Panc1 (cell line): Measurements from ENCODE around the gene NPHP1. TPM values are rescaled to one million over a fixed set of nuclear protein-coding genes. Genes with fewer than 3 reads are reported as not detected.
"Not testable (repeated sequence)": the region's sequence is repeated elsewhere in the genome, so short reads cannot be mapped to it uniquely, and the experiment has no call there.

ENCODE experiments used
- ATAC-seq: fragments of 200-7000 bp; cut with Tn5 transposase; 2 replicates; pipeline ENCODE4 v1.9.1; 2020; ENCODE audit warnings: mild to moderate bottlenecking, moderate library complexity
- BruUV-seq: library from RNA; stranded (reverse); fragments of 400-500 nt; replicated peaks from 2 replicates; lab custom pipeline; 2021; lab: Mats Ljungman, UMichigan
- CTCF ChIA-PET: fragments of 300-600 bp; sonication (Branson Sonifier 250); formaldehyde crosslinking; loops from one replicate; lab custom pipeline; 2022; ENCODE audit warnings: antibody characterized with exemption; lab: Charles Lee
- POLR2A ChIA-PET: fragments of 300-600 bp; sonication (Branson Sonifier 250); formaldehyde crosslinking; loops from one replicate; lab custom pipeline; 2022; ENCODE audit warnings: antibody characterized with exemption; lab: Charles Lee
- DNase-seq: peaks from one replicate; pipeline ENCODE4 v3.0.0-alpha.2; 2010; ENCODE audit warnings: low read depth, low spot score
- H3K27ac ChIP-seq: 2 replicates; pipeline ENCODE4 v1.5.1; 2011; ENCODE audit warnings: mild to moderate bottlenecking, low read length, inconsistent platforms
- H3K27me3 ChIP-seq: fragments of 200-500 bp; sonication (Bioruptor generic); 2 replicates; pipeline ENCODE4 v1.6.0; 2014; ENCODE audit warnings: low read length, inconsistent platforms; ENCODE audit not compliant: control insufficient read depth, insufficient read depth
- H3K36me3 ChIP-seq: fragments of 200-500 bp; sonication (Bioruptor generic); 2 replicates; pipeline ENCODE4 v1.5.1; 2014; ENCODE audit warnings: inconsistent platforms, mild to moderate bottlenecking, low read length, moderate library complexity; ENCODE audit not compliant: control insufficient read depth, insufficient read depth
- H3K4me1 ChIP-seq: 2 replicates; pipeline ENCODE4 v1.5.1; 2011; ENCODE audit warnings: inconsistent platforms, mild to moderate bottlenecking, low read length, moderate library complexity; ENCODE audit not compliant: control insufficient read depth, insufficient read depth
- H3K4me3 ChIP-seq, 2 experiments: 2 replicates each; pipeline ENCODE4 v1.5.1; 2011 to 2012; ENCODE audit warnings: low read depth in 2 of 2, low read length in 2 of 2, mild to moderate bottlenecking in 2 of 2, inconsistent platforms in 1 of 2, moderate library complexity in 1 of 2
- H3K9me3 ChIP-seq: fragments of 200-500 bp; sonication (Bioruptor generic); 2 replicates; pipeline ENCODE4 v1.5.1; 2014; ENCODE audit warnings: low read depth, mild to moderate bottlenecking, inconsistent platforms, low read length, moderate library complexity; ENCODE audit not compliant: control insufficient read depth, insufficient read depth
- POLR2AphosphoS5 ChIP-seq: IDR thresholded peaks from 2 replicates; pipeline ENCODE4 v1.6.1; 2012; ENCODE audit warnings: mild to moderate bottlenecking, low read depth, low read length, moderate library complexity
- SIN3A ChIP-seq: IDR thresholded peaks from 2 replicates; pipeline ENCODE4 v1.6.1; 2012; ENCODE audit warnings: low read depth, mild to moderate bottlenecking, low read length, moderate library complexity, borderline replicate concordance; ENCODE audit not compliant: insufficient read depth
- TCF7L2 ChIP-seq: IDR thresholded peaks from 2 replicates; pipeline ENCODE4 v1.6.1; 2011; ENCODE audit warnings: mild to moderate bottlenecking, low read depth, low read length, inconsistent platforms
- in situ Hi-C: cut with HindIII; loops from 2 replicates; pipeline ENCODE4 v1.10.0; 2016; ENCODE audit warnings: low sequenced_read_pairs, low pct_unique_long_range_greater_than_20kb
- intact Hi-C: fragments of 100-400 bp; cut with micrococcal nuclease; formaldehyde crosslinking; loops from one replicate; pipeline ENCODE4 v1.10.0; 2022; ENCODE audit not compliant: unreplicated experiment
- total RNA-seq: library from RNA; stranded (reverse); gene quantifications from one replicate; pipeline ENCODE4 v1.2.1, GENCODE V29; 2021; ENCODE audit not compliant: unreplicated experiment
- TF ChIP-seq, protein P1 (sequence below): fragments of 450-650 bp; IDR thresholded peaks from 2 replicates; pipeline ENCODE4 v1.5.1; 2017; ENCODE audit warnings: mild to moderate bottlenecking
- TF ChIP-seq, protein P2 (sequence below), 2 experiments: IDR thresholded peaks; 2 replicates each; pipeline ENCODE4 v1.6.1; 2011 to 2012; ENCODE audit warnings: low read depth in 2 of 2, control low read depth in 1 of 2, low read length in 1 of 2, mild to moderate bottlenecking in 1 of 2, moderate library complexity in 1 of 2; ENCODE audit not compliant: insufficient read depth in 1 of 2

Gene NPHP1
- total RNA-seq, 1 experiment from 2014 or later = 7.2 TPM

DNA sequence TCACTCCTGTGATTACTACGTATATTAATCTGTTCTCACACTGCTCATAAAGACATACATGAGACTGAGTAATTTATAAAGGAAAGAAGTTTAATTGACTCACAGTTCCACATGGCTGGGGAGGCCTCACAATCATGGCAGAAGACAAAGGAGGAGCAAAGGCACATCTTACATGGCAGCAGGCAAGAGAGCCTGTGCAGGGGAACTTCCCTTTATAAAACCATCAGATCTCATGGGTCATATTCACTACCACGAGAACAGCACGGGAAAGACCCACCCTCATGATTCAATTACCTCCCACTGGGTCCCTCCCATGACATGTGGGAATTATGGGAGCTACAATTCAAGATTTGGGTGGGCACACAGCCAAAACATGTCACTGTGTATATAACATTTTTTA, 8.7 kb upstream of the NPHP1 start:
- BruUV-seq, H3K4me1 ChIP-seq, H3K27ac ChIP-seq, H3K9me3 ChIP-seq, H3K36me3 ChIP-seq, in situ Hi-C loops, CTCF ChIA-PET, ATAC-seq, POLR2A ChIA-PET, DNase-seq, H3K4me3 ChIP-seq, intact Hi-C loops, H3K27me3 ChIP-seq: not testable (repeated sequence)

DNA sequence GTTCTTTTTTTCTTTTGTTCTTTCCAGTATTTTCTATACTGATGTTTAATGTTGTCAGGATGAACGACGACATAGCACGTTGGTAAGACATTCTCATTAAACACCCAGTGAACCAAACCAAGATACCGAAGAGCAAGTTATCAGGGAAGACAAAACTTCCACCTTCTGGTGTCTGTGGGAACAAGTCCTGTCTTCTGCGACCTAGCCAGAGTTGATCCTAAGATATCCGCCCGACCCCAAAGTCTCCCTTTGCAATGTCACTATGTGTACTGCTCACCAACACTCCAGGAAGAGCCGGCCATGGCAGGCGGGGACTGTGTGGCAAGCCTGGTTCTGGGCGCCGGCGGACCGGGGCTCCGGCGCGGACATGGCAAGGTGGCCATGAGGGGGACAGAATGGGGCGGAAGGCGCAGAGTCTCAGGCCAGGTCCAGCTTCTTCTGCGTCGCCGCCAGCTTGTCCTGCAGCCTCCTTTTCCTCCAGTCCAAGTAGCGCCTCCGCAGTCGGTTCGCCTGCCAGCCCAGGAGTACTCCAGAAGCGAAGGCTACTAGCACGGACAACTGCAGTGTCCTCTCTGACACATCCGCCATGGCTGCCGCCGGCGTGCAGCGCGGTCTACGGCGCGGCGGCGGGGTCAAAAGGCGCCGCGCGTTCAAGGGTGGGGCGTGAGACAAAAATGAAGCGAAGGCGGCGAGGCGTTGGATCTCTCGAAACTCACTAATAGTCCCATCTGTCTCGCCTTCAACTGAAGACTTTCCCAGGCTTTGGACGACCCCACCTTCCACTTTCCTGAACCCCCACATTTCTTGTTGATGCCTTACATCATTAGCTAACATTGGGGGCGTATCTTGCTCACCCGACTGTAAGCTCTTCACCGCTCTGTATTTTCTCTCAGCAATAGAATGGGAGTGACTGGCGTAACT, 7.4 kb upstream of the NPHP1 start, which contains the start of gene MTLN:
Gene MTLN, minus strand, starts transcription at position 610 of the 921 bp plus-strand sequence. Its CDS starts 22 bp downstream, at position 588.
- Histone ChIP-seq H3K27ac (peak within 1 kb of the TSS; percentile 84), H3K4me1 (peaks cover 5% of the 10 kb centered on the region; the same call in 1 of the 2 replicates), H3K9me3 (peaks cover 8% of the 10 kb centered on the region; the same call in 1 of the 2 replicates), H3K27me3 (no peaks in the 10 kb centered on the region), H3K4me3 (peak within 1 kb of the TSS; percentile 61 to 96), H3K36me3 (no peaks in the 10 kb centered on the region; the same call in 1 of the 2 replicates)
- intact Hi-C loops = no loop called here
- TF ChIP-seq, protein P1, sequence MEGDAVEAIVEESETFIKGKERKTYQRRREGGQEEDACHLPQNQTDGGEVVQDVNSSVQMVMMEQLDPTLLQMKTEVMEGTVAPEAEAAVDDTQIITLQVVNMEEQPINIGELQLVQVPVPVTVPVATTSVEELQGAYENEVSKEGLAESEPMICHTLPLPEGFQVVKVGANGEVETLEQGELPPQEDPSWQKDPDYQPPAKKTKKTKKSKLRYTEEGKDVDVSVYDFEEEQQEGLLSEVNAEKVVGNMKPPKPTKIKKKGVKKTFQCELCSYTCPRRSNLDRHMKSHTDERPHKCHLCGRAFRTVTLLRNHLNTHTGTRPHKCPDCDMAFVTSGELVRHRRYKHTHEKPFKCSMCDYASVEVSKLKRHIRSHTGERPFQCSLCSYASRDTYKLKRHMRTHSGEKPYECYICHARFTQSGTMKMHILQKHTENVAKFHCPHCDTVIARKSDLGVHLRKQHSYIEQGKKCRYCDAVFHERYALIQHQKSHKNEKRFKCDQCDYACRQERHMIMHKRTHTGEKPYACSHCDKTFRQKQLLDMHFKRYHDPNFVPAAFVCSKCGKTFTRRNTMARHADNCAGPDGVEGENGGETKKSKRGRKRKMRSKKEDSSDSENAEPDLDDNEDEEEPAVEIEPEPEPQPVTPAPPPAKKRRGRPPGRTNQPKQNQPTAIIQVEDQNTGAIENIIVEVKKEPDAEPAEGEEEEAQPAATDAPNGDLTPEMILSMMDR = no peak
- TF ChIP-seq, protein P2, sequence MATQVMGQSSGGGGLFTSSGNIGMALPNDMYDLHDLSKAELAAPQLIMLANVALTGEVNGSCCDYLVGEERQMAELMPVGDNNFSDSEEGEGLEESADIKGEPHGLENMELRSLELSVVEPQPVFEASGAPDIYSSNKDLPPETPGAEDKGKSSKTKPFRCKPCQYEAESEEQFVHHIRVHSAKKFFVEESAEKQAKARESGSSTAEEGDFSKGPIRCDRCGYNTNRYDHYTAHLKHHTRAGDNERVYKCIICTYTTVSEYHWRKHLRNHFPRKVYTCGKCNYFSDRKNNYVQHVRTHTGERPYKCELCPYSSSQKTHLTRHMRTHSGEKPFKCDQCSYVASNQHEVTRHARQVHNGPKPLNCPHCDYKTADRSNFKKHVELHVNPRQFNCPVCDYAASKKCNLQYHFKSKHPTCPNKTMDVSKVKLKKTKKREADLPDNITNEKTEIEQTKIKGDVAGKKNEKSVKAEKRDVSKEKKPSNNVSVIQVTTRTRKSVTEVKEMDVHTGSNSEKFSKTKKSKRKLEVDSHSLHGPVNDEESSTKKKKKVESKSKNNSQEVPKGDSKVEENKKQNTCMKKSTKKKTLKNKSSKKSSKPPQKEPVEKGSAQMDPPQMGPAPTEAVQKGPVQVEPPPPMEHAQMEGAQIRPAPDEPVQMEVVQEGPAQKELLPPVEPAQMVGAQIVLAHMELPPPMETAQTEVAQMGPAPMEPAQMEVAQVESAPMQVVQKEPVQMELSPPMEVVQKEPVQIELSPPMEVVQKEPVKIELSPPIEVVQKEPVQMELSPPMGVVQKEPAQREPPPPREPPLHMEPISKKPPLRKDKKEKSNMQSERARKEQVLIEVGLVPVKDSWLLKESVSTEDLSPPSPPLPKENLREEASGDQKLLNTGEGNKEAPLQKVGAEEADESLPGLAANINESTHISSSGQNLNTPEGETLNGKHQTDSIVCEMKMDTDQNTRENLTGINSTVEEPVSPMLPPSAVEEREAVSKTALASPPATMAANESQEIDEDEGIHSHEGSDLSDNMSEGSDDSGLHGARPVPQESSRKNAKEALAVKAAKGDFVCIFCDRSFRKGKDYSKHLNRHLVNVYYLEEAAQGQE (IDR thresholded peaks at IDR 0.05; ENCODE audit: insufficient read depth in 1 of 2, low read depth in 2 of 2, low read length in 1 of 2) = peak in 1 of 2 experiments; percentile 37; a peak in 3 of 4 replicates
- TF ChIP-seq POLR2AphosphoS5 = peak; percentile 92
- TF ChIP-seq TCF7L2 = peak; percentile 96
- TF ChIP-seq SIN3A = peak; percentile 97; the same call in 1 of the 2 replicates
- ATAC-seq (peak; percentile 97), DNase-seq (peak; percentile 58)
- BruUV-seq = no TSS peak
- CTCF ChIA-PET = no interaction called here
- in situ Hi-C loops = no loop called here
- POLR2A ChIA-PET = no interaction called here
